Tibial nerve (tissue), 3 donors: Measurements from ENCODE around the gene ZER1.
"Not testable (repeated sequence)": the region's sequence is repeated elsewhere in the genome, so short reads cannot be mapped to it uniquely, and the experiment has no call there.

Source experiments
- CTCF ChIP-seq, 5 experiments: fragments of 200-600 bp in 3 of 5; fragments of 450-650 bp in 2 of 5; sonication (generic) in 3 of 5; IDR thresholded peaks; one replicate each; pipeline ENCODE4 v1.5.1; 2016 to 2019; ENCODE audit warnings: antibody characterized with exemption in 5 of 5, mild to moderate bottlenecking in 3 of 5, moderate library complexity in 2 of 5
- POLR2A ChIP-seq, 2 donors: fragments of 450-650 bp; IDR thresholded peaks; one replicate each; pipeline ENCODE4 v1.6.1; 2017; ENCODE audit warnings: antibody characterized with exemption in 2 of 2, mild to moderate bottlenecking in 2 of 2, moderate library complexity in 2 of 2

- TF ChIP-seq CTCF, POLR2A (IDR thresholded peaks at IDR 0.05): not testable (repeated sequence)
Observed at GRCh38 chr9:128794961-128795360, 23.2 kb upstream of the ZER1 start.
